AG04449 (cell line): ENCODE measurements around the gene HRC.

Experiments used
- CTCF ChIA-PET: fragments of 350-600 bp; formaldehyde crosslinking; extraction: SDS; loops from one replicate; lab custom pipeline; 2021; ENCODE audit warnings: antibody characterized with exemption; lab: Yijun Ruan, JAX
- POLR2A ChIA-PET: fragments of 400-600, 350-600 bp; formaldehyde crosslinking; extraction: SDS; loops from one replicate; lab custom pipeline; 2020; ENCODE audit warnings: antibody characterized with exemption, inconsistent platforms; lab: Yijun Ruan, JAX
- DNase-seq: peaks from one replicate; pipeline ENCODE4 v3.0.0-alpha.2; 2010; ENCODE audit warnings: low read depth, low spot score
- H3K4me3 ChIP-seq: 2 replicates; pipeline ENCODE4 v1.5.1; 2011; ENCODE audit warnings: low read depth, mild to moderate bottlenecking, control low read depth, low read length
- CTCF ChIP-seq: IDR thresholded peaks from one replicate; pipeline ENCODE4 v1.5.1; 2011; ENCODE audit warnings: mild to moderate bottlenecking, moderate library complexity, low read length, control low read depth, inconsistent platforms; ENCODE audit not compliant: insufficient read depth; ENCODE audit errors: missing control alignments

HRC gene

GRCh38 chr19:49102303-49102702 is 52.9 kb downstream of the HRC start:
- POLR2A ChIA-PET: no interaction called here
- CTCF ChIA-PET: interaction anchor here (1.1 to 5.1 kb wide), 5 partner anchors 7 to 106 kb away, joined by 3 to 66 read pairs (median 6); no protein-coding TSS in a partner anchor

More at GRCh38 chr19:49102303-49102702, 52.9 kb downstream of the HRC start:
- no peak for DNase-seq
- no peak for TF ChIP-seq CTCF
- H3K4me3 ChIP-seq: no peak overlapping the region
